HEK293 (cell line): ENCODE results near the gene PNPO.

Source experiments
- ZBTB48 ChIP-seq: fragments of 450-650 bp; formaldehyde crosslinking; IDR thresholded peaks from 2 replicates; pipeline ENCODE4 v1.5.1; 2016; ENCODE audit warnings: missing biosample characterization, missing genetic modification characterization
- TF ChIP-seq, protein P1 (sequence below): fragments of 450-650 bp; formaldehyde crosslinking; IDR thresholded peaks from 2 replicates; pipeline ENCODE4 v1.5.1; 2016; ENCODE audit warnings: missing biosample characterization, missing genetic modification characterization
- TF ChIP-seq, protein P2 (sequence below): fragments of 450-650 bp; formaldehyde crosslinking; IDR thresholded peaks from 2 replicates; pipeline ENCODE4 v1.5.1; 2016; ENCODE audit warnings: missing biosample characterization, missing genetic modification characterization, low read depth

DNA sequence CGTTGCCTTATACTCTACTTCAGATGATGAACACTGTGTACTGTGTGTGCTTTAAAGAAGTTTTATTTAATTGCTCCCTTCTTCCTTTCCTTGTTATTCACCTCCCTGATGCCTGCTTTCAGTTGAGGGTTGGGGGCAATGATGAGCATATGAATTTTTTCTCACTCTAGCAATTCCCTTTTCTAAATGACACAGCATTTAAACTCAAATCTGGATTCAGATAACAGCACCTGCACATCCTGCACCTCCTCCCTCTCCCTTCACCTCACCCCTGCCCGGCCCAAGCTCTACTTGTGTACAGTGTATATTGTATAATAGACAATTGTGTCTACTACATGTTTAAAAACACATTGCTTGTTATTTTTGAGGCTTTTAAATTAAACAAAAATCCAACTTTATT lies 13.0 kb upstream of the PNPO start:
- TF ChIP-seq, protein P1, sequence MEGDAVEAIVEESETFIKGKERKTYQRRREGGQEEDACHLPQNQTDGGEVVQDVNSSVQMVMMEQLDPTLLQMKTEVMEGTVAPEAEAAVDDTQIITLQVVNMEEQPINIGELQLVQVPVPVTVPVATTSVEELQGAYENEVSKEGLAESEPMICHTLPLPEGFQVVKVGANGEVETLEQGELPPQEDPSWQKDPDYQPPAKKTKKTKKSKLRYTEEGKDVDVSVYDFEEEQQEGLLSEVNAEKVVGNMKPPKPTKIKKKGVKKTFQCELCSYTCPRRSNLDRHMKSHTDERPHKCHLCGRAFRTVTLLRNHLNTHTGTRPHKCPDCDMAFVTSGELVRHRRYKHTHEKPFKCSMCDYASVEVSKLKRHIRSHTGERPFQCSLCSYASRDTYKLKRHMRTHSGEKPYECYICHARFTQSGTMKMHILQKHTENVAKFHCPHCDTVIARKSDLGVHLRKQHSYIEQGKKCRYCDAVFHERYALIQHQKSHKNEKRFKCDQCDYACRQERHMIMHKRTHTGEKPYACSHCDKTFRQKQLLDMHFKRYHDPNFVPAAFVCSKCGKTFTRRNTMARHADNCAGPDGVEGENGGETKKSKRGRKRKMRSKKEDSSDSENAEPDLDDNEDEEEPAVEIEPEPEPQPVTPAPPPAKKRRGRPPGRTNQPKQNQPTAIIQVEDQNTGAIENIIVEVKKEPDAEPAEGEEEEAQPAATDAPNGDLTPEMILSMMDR (tag by site-specific recombination): no peak
- TF ChIP-seq, protein P2, sequence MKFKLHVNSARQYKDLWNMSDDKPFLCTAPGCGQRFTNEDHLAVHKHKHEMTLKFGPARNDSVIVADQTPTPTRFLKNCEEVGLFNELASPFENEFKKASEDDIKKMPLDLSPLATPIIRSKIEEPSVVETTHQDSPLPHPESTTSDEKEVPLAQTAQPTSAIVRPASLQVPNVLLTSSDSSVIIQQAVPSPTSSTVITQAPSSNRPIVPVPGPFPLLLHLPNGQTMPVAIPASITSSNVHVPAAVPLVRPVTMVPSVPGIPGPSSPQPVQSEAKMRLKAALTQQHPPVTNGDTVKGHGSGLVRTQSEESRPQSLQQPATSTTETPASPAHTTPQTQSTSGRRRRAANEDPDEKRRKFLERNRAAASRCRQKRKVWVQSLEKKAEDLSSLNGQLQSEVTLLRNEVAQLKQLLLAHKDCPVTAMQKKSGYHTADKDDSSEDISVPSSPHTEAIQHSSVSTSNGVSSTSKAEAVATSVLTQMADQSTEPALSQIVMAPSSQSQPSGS (tag by site-specific recombination): no peak
- TF ChIP-seq ZBTB48 (tag by site-specific recombination): no peak
